GM21717 (cell line): ENCODE data around the gene PSMC1.

Experiments
- ATAC-seq: cut with Tn5 transposase; IDR thresholded peaks from one replicate; pipeline ENCODE4 v1.9.1; 2021; ENCODE audit warnings: mild to moderate bottlenecking, moderate library complexity; ENCODE audit not compliant: unreplicated experiment

Gene PSMC1

GRCh38 chr14:90301122-90301521, 44.8 kb downstream of the PSMC1 start:
- ATAC-seq = no peak

DNA sequence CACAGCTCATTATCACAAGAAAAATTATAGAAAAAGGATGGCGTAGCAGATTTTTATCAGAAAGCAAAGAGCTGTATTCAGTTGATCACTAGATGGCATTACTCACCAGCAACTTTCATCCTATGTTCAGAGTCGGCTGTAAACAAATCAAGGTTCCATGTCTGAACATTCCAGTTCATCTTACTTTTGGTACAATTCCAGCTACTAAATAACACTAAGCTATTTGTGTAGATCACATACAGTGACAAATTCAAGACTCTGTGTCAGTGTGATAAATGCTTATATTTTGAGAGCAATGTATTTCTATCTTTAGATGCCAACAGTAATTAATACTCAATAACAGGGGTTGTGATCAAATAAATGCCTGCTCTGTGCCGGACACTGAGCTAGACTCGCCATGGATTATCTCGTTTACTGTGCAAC, 45.3 kb downstream of the PSMC1 start:
- no peak for ATAC-seq

GRCh38 chr14:90302529-90303303, 46.4 kb downstream of the PSMC1 start:
- ATAC-seq = no peak

DNA sequence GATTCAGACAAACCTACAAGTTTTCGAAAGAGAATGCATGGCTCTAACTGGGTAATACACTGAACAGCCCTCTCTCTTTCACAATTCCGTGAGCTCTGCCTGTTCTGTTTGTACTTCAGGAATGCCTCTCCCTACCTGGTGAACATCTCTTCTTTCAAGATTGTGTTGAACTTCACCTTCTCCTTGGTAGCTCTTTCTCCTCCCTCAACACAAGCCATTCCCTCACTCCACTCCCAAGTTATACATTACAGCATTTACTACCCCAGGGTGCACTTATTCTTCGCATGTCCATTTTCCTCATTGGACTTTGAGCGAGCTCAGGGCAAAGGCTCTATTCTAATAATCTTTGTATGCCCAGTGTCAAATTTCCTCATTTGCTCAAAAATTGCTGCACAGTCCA, 47.1 kb downstream of the PSMC1 start:
- no peak for ATAC-seq

DNA sequence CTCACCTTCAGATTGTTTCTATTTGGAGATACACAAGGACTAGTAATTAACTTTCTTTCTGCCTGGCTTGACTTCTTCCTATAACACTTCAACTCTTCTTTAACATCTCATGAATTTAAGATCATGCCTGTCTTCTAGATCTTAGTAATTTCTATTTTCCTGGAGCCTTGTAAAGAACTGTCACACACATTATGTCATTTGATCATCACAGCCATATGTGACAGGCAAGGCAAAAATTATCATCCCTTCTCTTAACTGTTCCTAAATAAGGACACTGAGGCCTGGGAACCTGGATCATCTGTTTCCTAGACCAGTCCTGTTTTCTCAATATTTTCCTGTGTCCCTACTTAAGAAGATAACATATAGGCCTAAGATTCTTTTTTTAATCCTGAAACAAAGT, 48.1 kb downstream of the PSMC1 start:
- no peak for ATAC-seq

DNA sequence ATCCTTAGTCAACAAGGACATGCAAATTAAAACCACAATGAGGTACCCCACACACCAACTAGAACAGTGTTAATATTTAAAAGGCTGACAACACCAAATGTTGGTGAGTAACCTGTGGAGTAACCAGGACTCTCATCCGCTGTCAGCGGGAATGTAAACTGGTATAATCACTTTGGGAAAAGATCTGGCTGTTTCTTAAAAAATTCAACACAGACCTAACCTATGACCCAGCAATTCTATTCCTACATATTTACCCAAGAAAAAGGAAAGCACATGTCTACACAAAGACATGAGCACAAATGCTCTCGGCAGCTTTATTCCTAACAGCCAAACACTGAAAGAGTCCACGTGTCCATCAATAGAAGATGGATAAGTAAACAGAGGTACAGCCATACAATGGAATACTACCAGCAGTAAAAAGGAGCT, 48.8 kb downstream of the PSMC1 start:
- no peak for ATAC-seq

GRCh38 chr14:90308561-90308960, 52.2 kb downstream of the PSMC1 start:
- no peak for ATAC-seq

DNA sequence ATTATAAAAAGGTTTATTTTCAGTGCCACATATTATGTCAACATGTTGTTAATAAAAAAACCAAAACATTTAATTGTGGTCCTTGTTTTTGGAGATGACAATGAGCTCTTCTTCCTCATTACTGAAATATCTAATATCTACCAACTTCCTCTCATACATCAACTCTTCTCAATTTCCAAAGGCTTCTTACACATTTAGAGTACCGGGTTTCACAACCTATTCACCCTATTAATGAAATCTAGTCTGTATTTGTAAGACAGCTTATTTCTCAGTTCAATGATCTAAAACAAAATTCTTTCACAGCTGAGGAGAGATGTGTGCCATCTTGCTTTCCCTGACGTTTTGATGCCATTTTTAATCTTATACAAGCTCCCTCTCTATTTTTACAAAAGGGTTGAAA, 60.9 kb downstream of the PSMC1 start:
- no peak for ATAC-seq

GRCh38 chr14:90318016-90318415, 61.7 kb downstream of the PSMC1 start:
- no peak for ATAC-seq

- ATAC-seq = no peak
These were observed 62.8 kb downstream of the PSMC1 start for GRCh38 chr14:90319173-90319572.

- ATAC-seq = no peak
These were observed 63.5 kb downstream of the PSMC1 start for GRCh38 chr14:90319634-90320541.

DNA sequence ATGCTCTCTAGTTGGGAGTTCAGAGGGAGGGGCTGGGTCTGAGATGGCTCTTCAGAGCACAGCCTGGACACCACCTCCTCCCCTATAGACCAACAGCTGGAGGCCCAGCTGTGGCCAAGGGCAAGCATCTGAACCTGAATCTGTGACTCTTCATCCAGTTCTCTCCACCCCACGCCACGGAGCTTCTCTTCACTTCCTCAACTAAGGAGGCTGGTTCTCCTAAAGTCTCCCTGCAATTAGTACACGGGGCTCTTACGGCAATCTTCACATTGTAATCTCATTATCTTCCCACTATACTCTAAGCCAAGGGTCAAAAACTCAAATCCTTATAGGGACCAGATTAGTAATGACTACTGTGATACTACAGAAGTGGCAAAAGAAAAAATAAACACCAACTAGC, 65.5 kb downstream of the PSMC1 start:
- ATAC-seq = no peak
